HepG2 (cell line): ENCODE measurements around the gene GRIFIN. TPM values are rescaled to one million over a fixed set of nuclear protein-coding genes. Genes with fewer than 3 reads are reported as not detected.

Experiments used
- ATAC-seq: fragments of 200-7000 bp; cut with Tn5 transposase; 3 replicates; pipeline ENCODE4 v1.9.1; 2020; ENCODE audit warnings: mild to moderate bottlenecking, moderate library complexity
- BruUV-seq: library from RNA; stranded (reverse); fragments of 400-500 nt; replicated peaks from 2 replicates; lab custom pipeline; 2021; lab: Mats Ljungman, UMichigan
- CTCF ChIA-PET: fragments of 300-600 bp; formaldehyde crosslinking; extraction: SDS; loops from one replicate; lab custom pipeline; 2021; ENCODE audit warnings: low total read pairs, inconsistent platforms, low intra/inter-chr PET ratio; lab: Yijun Ruan, JAX
- POLR2A ChIA-PET: fragments of 350-600 bp; sonication (Branson Sonifier 250); formaldehyde crosslinking; loops from one replicate; lab custom pipeline; 2020; ENCODE audit warnings: antibody characterized with exemption, inconsistent platforms; lab: Yijun Ruan, JAX
- DNase-seq: peaks from one replicate; pipeline ENCODE4 v3.0.0-alpha.2; 2015; ENCODE audit warnings: low spot score
- FAIRE-seq: peaks from 3 replicates; lab custom pipeline; 2011; peaks lifted over from hg19 to GRCh38; lab: Jason Lieb, UNC
- H2AFZ ChIP-seq: one replicate; pipeline ENCODE4 v1.6.1; 2011; ENCODE audit warnings: low read length, inconsistent platforms
- H3K27ac ChIP-seq: fragments of 300-600 bp; 3 replicates; pipeline ENCODE4 v1.8.0; 2011; ENCODE audit warnings: mixed run types, mild to moderate bottlenecking, mixed read lengths, low read length, inconsistent platforms; ENCODE audit not compliant: insufficient read depth; ENCODE audit errors: extremely low read length
- H3K27me3 ChIP-seq, 2 experiments: fragments of 200-600 bp in 1 of 2; 2 replicates in 1 of 2; 3 replicates in 1 of 2; pipeline versions ENCODE4 v1.6.0 to v1.8.0; 2011; ENCODE audit warnings: low read length in 2 of 2, mild to moderate bottlenecking in 2 of 2, moderate library complexity in 2 of 2, inconsistent platforms in 1 of 2; ENCODE audit not compliant: insufficient read depth in 2 of 2, control insufficient read depth in 1 of 2
- H3K36me3 ChIP-seq, 2 experiments: fragments of 200-600 bp in 1 of 2; replicated peaks in 1 of 2; 2 replicates in 1 of 2; 3 replicates in 1 of 2; pipeline versions ENCODE4 v1.5.1 to v1.8.0; 2011; ENCODE audit warnings: low read length in 2 of 2, inconsistent platforms in 1 of 2; ENCODE audit not compliant: insufficient read depth in 2 of 2, control insufficient read depth in 1 of 2
- H3K4me1 ChIP-seq: 2 replicates; pipeline ENCODE4 v1.5.1; 2012; ENCODE audit warnings: low read length, inconsistent platforms; ENCODE audit not compliant: insufficient read depth
- H3K4me2 ChIP-seq: 2 replicates; pipeline ENCODE4 v1.6.0; 2011; ENCODE audit warnings: low read depth, low read length, inconsistent platforms
- H3K4me3 ChIP-seq, 3 experiments: fragments of 200-600 bp in 1 of 3; sonication (generic), shearing (Covaris generic) in 1 of 3; replicated peaks in 1 of 3; 2 replicates each; pipeline ENCODE4 v1.5.1; 2011 to 2016; ENCODE audit warnings: low read length in 3 of 3, inconsistent platforms in 2 of 3, low read depth in 2 of 3, mild to moderate bottlenecking in 2 of 3, control low read depth in 1 of 3, mixed read lengths in 1 of 3; ENCODE audit not compliant: insufficient read depth in 1 of 3
- H3K79me2 ChIP-seq: one replicate; pipeline ENCODE4 v1.6.1; 2011; ENCODE audit warnings: low read length, inconsistent platforms; ENCODE audit not compliant: insufficient read depth
- H3K9ac ChIP-seq: 2 replicates; pipeline ENCODE4 v1.6.0; 2011; ENCODE audit warnings: mild to moderate bottlenecking, low read depth, low read length, inconsistent platforms; ENCODE audit not compliant: insufficient read depth
- H3K9me3 ChIP-seq: 2 replicates; pipeline ENCODE4 v1.5.1; 2012; ENCODE audit warnings: mild to moderate bottlenecking, low read length
- H4K20me1 ChIP-seq: 2 replicates; pipeline ENCODE4 v1.6.0; 2011; ENCODE audit warnings: inconsistent platforms, mild to moderate bottlenecking, low read length, moderate library complexity; ENCODE audit not compliant: insufficient read depth
- HNRNPL ChIP-seq: fragments of 200-400 bp; formaldehyde crosslinking; IDR thresholded peaks from 2 replicates; pipeline ENCODE4 v1.6.1; 2017; ENCODE audit warnings: mild to moderate bottlenecking, low read depth, low read length
- MAF1 ChIP-seq: sonication (generic); formaldehyde crosslinking; IDR thresholded peaks from 2 replicates; pipeline ENCODE4 v1.5.0; 2020; ENCODE audit warnings: missing genetic modification reagents, borderline replicate concordance
- ZNF138 ChIP-seq: sonication (generic); formaldehyde crosslinking; IDR thresholded peaks from 2 replicates; pipeline ENCODE4 v1.5.0; 2020; ENCODE audit warnings: mild to moderate bottlenecking, low read depth, missing genetic modification reagents
- ZNF17 ChIP-seq: sonication (generic); formaldehyde crosslinking; IDR thresholded peaks from 2 replicates; pipeline ENCODE4 v1.5.0; 2020; ENCODE audit warnings: mild to moderate bottlenecking, missing genetic modification reagents
- ZNF430 ChIP-seq: sonication (generic); formaldehyde crosslinking; IDR thresholded peaks from 2 replicates; pipeline ENCODE4 v1.9.0; 2021; ENCODE audit warnings: mild to moderate bottlenecking, missing genetic modification reagents
- ZNF598 ChIP-seq: sonication (generic); formaldehyde crosslinking; IDR thresholded peaks from 2 replicates; pipeline ENCODE4 v1.5.1; 2020; ENCODE audit warnings: mild to moderate bottlenecking, missing genetic modification reagents, borderline replicate concordance
- ZNF709 ChIP-seq: sonication (generic); formaldehyde crosslinking; IDR thresholded peaks from 2 replicates; pipeline ENCODE4 v1.5.0; 2020; ENCODE audit warnings: mild to moderate bottlenecking, missing genetic modification reagents
- WGBS: methylation state at CpG from one replicate; pipeline ENCODE4 v1.1.6; 2017; ENCODE audit warnings: low lambda C conversion rate; 5-methylcytosine and 5-hydroxymethylcytosine counted together
- in situ Hi-C: cut with HindIII; loops from 2 replicates; pipeline ENCODE4 v1.10.0; 2017; ENCODE audit warnings: low pct_unique_long_range_greater_than_20kb; ENCODE audit not compliant: extremely low pct_ligation_motif_present
- intact Hi-C: fragments of 100-400 bp; cut with micrococcal nuclease; formaldehyde crosslinking; loops from one replicate; pipeline ENCODE4 v1.10.0; 2022; ENCODE audit not compliant: unreplicated experiment
- polyA plus RNA-seq, 8 experiments: library from polyadenylated mRNA; depleted of rRNA in 3 of 8; stranded (reverse) in 7 of 8; unstranded in 1 of 8; fragments of >200 nt; fragmentation: Illumina TruSeq in 4 of 8; extraction: Trizol in 4 of 8; gene quantifications; 2 replicates each; pipeline versions ENCODE4 v1.2.1 to v1.2.3, GENCODE V29; 2011 to 2016; ENCODE audit warnings: low read depth in 4 of 8, missing spikeins in 1 of 8, mixed read lengths in 1 of 8; ENCODE audit not compliant: insufficient read depth in 1 of 8
- total RNA-seq, 5 experiments: library from RNA; depleted of rRNA; stranded (reverse); fragments of >200 nt; fragmentation: Illumina TruSeq; extraction: Trizol; gene quantifications; 2 replicates each; pipeline ENCODE4 v1.2.3, GENCODE V29; 2016; ENCODE audit warnings: low read depth in 1 of 5
- TF ChIP-seq, protein P1 (sequence below): sonication (generic); formaldehyde crosslinking; IDR thresholded peaks from 2 replicates; pipeline ENCODE4 v1.5.1; 2020; ENCODE audit warnings: mild to moderate bottlenecking, missing genetic modification reagents, moderate library complexity

The GRIFIN gene
- total and polyA plus RNA-seq, 2 of the 13 experiments (the other 11 are each of a cell fraction or from before 2014, with no cell fraction given): not detected

DNA sequence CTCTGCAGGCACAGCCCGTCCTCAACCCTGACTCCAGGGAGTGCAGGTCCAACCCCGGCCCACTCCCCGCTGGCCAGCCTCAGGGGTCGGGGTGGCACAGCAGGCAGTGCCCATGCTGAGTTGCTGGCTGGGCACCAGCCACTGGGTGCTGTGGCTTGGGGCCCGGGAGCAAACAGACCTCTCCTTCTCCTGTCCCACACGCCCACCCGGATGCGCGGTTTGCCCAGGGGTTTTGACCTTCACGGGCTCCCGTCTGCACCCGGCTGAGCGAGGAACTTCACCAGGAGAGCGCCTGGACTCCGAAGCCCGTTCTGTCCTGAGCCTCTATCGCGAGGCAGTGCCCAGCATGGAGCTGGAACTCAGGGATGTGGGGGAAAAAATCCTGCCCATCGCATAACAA is 2.6 kb upstream of the GRIFIN start:
- no peaks in the 10 kb centered on the region for H3K79me2 ChIP-seq
- H3K4me1 ChIP-seq: peaks cover 38% of the 10 kb centered on the region
- WGBS: 34% methylated on average over 11 of the region's 19 CpGs
- peak overlapping the region; percentile 41 for H3K4me2 ChIP-seq
- no peak for TF ChIP-seq ZNF17 (CRISPR knock-in tag)
- 0 out of 2 replicates have a peak, but pooled peaks have one; percentile 27 for TF ChIP-seq ZNF598 (CRISPR knock-in tag)
- TF ChIP-seq HNRNPL: peak; percentile 90
- TF ChIP-seq MAF1 (CRISPR knock-in tag): no peak
- TF ChIP-seq ZNF430 (CRISPR knock-in tag): no peak
- TF ChIP-seq ZNF138: no peak
- TF ChIP-seq ZNF709 (CRISPR knock-in tag): no peak
- TF ChIP-seq, protein P1, sequence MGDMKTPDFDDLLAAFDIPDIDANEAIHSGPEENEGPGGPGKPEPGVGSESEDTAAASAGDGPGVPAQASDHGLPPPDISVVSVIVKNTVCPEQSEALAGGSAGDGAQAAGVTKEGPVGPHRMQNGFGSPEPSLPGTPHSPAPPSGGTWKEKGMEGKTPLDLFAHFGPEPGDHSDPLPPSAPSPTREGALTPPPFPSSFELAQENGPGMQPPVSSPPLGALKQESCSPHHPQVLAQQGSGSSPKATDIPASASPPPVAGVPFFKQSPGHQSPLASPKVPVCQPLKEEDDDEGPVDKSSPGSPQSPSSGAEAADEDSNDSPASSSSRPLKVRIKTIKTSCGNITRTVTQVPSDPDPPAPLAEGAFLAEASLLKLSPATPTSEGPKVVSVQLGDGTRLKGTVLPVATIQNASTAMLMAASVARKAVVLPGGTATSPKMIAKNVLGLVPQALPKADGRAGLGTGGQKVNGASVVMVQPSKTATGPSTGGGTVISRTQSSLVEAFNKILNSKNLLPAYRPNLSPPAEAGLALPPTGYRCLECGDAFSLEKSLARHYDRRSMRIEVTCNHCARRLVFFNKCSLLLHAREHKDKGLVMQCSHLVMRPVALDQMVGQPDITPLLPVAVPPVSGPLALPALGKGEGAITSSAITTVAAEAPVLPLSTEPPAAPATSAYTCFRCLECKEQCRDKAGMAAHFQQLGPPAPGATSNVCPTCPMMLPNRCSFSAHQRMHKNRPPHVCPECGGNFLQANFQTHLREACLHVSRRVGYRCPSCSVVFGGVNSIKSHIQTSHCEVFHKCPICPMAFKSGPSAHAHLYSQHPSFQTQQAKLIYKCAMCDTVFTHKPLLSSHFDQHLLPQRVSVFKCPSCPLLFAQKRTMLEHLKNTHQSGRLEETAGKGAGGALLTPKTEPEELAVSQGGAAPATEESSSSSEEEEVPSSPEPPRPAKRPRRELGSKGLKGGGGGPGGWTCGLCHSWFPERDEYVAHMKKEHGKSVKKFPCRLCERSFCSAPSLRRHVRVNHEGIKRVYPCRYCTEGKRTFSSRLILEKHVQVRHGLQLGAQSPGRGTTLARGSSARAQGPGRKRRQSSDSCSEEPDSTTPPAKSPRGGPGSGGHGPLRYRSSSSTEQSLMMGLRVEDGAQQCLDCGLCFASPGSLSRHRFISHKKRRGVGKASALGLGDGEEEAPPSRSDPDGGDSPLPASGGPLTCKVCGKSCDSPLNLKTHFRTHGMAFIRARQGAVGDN (CRISPR knock-in tag): peak; percentile 5; the same call in 1 of the 2 replicates
- TF ChIP-seq, all 625 proteins: peak for 3
- Histone ChIP-seq H3K9ac (no peak overlapping the region), H3K27ac (no peak overlapping the region), H3K27me3 (peaks cover 16 to 61% of the 10 kb centered on the region in 2 experiments), H3K4me3 (peak overlapping the region in 1 of 3 experiments; percentile 15; a peak in 1 of 6 replicates), H3K9me3 (no peaks in the 10 kb centered on the region), H3K36me3 (no peaks in the 10 kb centered on the region), H2AFZ (no peak overlapping the region), H4K20me1 (no peaks in the 10 kb centered on the region)
- CTCF ChIA-PET: no interaction called here
- POLR2A ChIA-PET: no interaction called here
- no peak for FAIRE-seq
- ATAC-seq: no peak
- in situ Hi-C loops (no loop called here), intact Hi-C loops (loop anchor here (5.0 to 10.0 kb wide), 2 partner anchors 44 to 86 kb away; no protein-coding TSS in a partner anchor)
- DNase-seq: no peak
- BruUV-seq: no TSS peak
